Glutamatergic neuron (in vitro differentiated cells): ENCODE measurements around the gene GPS2. TPM values are rescaled to one million over a fixed set of nuclear protein-coding genes. Genes with fewer than 3 reads are reported as not detected.
A peak's percentile ranks its signal among the peaks of the same experiment; 100 is the strongest.

ENCODE experiments used
- DNase-seq: peaks from one replicate; pipeline ENCODE4 v3.0.0; 2022
- H3K27ac Mint-ChIP-seq: one replicate; pipeline ENCODE4 v1.8.0; 2020; ENCODE audit warnings: mild to moderate bottlenecking, mixed read lengths, inconsistent platforms; ENCODE audit not compliant: unreplicated experiment
- H3K27me3 Mint-ChIP-seq: one replicate; pipeline ENCODE4 v1.8.0; 2020; ENCODE audit warnings: mild to moderate bottlenecking, moderate library complexity, mixed read lengths, inconsistent platforms; ENCODE audit not compliant: unreplicated experiment
- H3K36me3 Mint-ChIP-seq: one replicate; pipeline ENCODE4 v1.8.0; 2020; ENCODE audit warnings: mild to moderate bottlenecking, mixed read lengths, inconsistent platforms; ENCODE audit not compliant: unreplicated experiment
- H3K4me1 Mint-ChIP-seq: one replicate; pipeline ENCODE4 v1.8.0; 2020; ENCODE audit warnings: mild to moderate bottlenecking, low read depth, mixed read lengths, inconsistent platforms; ENCODE audit not compliant: unreplicated experiment
- H3K4me3 Mint-ChIP-seq: one replicate; pipeline ENCODE4 v1.8.0; 2020; ENCODE audit warnings: mild to moderate bottlenecking, mixed read lengths, inconsistent platforms; ENCODE audit not compliant: unreplicated experiment
- H3K9me3 Mint-ChIP-seq: one replicate; pipeline ENCODE4 v1.8.0; 2020; ENCODE audit warnings: mild to moderate bottlenecking, moderate library complexity, mixed read lengths, inconsistent platforms; ENCODE audit not compliant: unreplicated experiment
- CTCF ChIP-seq: fragments of 200-600 bp; sonication (generic); IDR thresholded peaks from one replicate; pipeline ENCODE4 v1.5.0; 2021; ENCODE audit not compliant: partially characterized antibody, unreplicated experiment
- total RNA-seq: library from RNA; stranded (reverse); fragmentation: NEBNext Ultra II Directional; extraction: Animal tissue kit (Norgen Biotek cat#: 25700); gene quantifications from one replicate; pipeline ENCODE4 v1.2.1, GENCODE V29; 2021; ENCODE audit not compliant: unreplicated experiment

The GPS2 gene
- total RNA-seq, 1 donor from 2014 or later: 98.3 TPM

- Mint-ChIP-seq H3K4me3 (peak within 1 kb of the TSS; percentile 99), H3K36me3 (peaks cover 10% of the 10 kb centered on the region), H3K27me3 (peaks cover 13% of the 10 kb centered on the region), H3K27ac (peak within 1 kb of the TSS; percentile 99), H3K4me1 (peaks cover 11% of the 10 kb centered on the region), H3K9me3 (peaks cover 21% of the 10 kb centered on the region)
- peak; percentile 100 for DNase-seq
- no peak for TF ChIP-seq CTCF
These were observed 8.1 kb downstream of the GPS2 start, which contains the start of gene EIF5A for GRCh38 chr17:7306911-7307685. TSS of gene EIF5A (plus strand) at chr17:7307628. CDS start at chr17:7309636, 2,008 bp downstream.

- no peak for TF ChIP-seq CTCF
- peaks cover 12% of the 10 kb centered on the region for H3K9me3 Mint-ChIP-seq
- no peak overlapping the region for H3K27ac Mint-ChIP-seq
- peaks cover 3% of the 10 kb centered on the region for H3K36me3 Mint-ChIP-seq
- no peak overlapping the region for H3K4me3 Mint-ChIP-seq
- H3K4me1 Mint-ChIP-seq: peaks cover 1% of the 10 kb centered on the region
- peaks cover 13% of the 10 kb centered on the region for H3K27me3 Mint-ChIP-seq
- no peak for DNase-seq
These were observed 11.0 kb downstream of the GPS2 start for GRCh38 chr17:7304179-7304578.

- Mint-ChIP-seq H3K27me3 (peaks cover 22% of the 10 kb centered on the region), H3K9me3 (peaks cover 8% of the 10 kb centered on the region), H3K4me3 (peak overlapping the region; percentile 55), H3K4me1 (no peaks in the 10 kb centered on the region), H3K27ac (peak overlapping the region; percentile 28), H3K36me3 (no peaks in the 10 kb centered on the region)
- peak; percentile 93 for DNase-seq
- TF ChIP-seq CTCF: peak; percentile 95
These were observed 18.8 kb downstream of the GPS2 start for GRCh38 chr17:7296189-7296861.

- no peak for TF ChIP-seq CTCF
- peak overlapping the region; percentile 28 for H3K27ac Mint-ChIP-seq
- no peak for DNase-seq
- H3K36me3 Mint-ChIP-seq: no peaks in the 10 kb centered on the region
- peaks cover 8% of the 10 kb centered on the region for H3K9me3 Mint-ChIP-seq
- H3K4me3 Mint-ChIP-seq: peak overlapping the region; percentile 72
- H3K4me1 Mint-ChIP-seq: no peaks in the 10 kb centered on the region
- H3K27me3 Mint-ChIP-seq: peaks cover 27% of the 10 kb centered on the region
These were observed 19.7 kb downstream of the GPS2 start for GRCh38 chr17:7295230-7296180.
